Progenitor cell of endocrine pancreas (in vitro differentiated cells): Measurements from ENCODE around the gene WDR55. TPM values are rescaled to one million over a fixed set of nuclear protein-coding genes. Genes with fewer than 3 reads are reported as not detected.

Source experiments
- DNase-seq: peaks from one replicate; pipeline ENCODE4 v3.0.0; 2021; ENCODE audit warnings: low spot score; ENCODE audit not compliant: unreplicated experiment
- H3K27ac Mint-ChIP-seq: 2 replicates; pipeline ENCODE4 v1.8.0; 2021; ENCODE audit warnings: mild to moderate bottlenecking, moderate library complexity, mixed read lengths
- H3K27me3 Mint-ChIP-seq: 2 replicates; pipeline ENCODE4 v1.8.0; 2021; ENCODE audit warnings: mixed read lengths
- H3K36me3 Mint-ChIP-seq: 2 replicates; pipeline ENCODE4 v1.8.0; 2022; ENCODE audit warnings: mixed read lengths; ENCODE audit not compliant: insufficient read depth
- H3K4me1 Mint-ChIP-seq: 2 replicates; pipeline ENCODE4 v1.8.0; 2021; ENCODE audit warnings: low read depth, mixed read lengths
- H3K4me3 Mint-ChIP-seq: 2 replicates; pipeline ENCODE4 v1.8.0; 2021; ENCODE audit warnings: low read depth, mild to moderate bottlenecking, moderate library complexity, mixed read lengths
- H3K9me3 Mint-ChIP-seq: 2 replicates; pipeline ENCODE4 v1.8.0; 2021; ENCODE audit warnings: low read depth, mixed read lengths
- CTCF ChIP-seq: fragments of 200-600 bp; sonication (generic); IDR thresholded peaks from one replicate; pipeline ENCODE4 v1.5.0; 2021; ENCODE audit warnings: antibody characterized with exemption, mild to moderate bottlenecking; ENCODE audit not compliant: unreplicated experiment
- total RNA-seq: library from RNA; stranded (reverse); gene quantifications from 2 replicates; pipeline ENCODE4 v1.2.1, GENCODE V29; 2021

Gene WDR55
- total RNA-seq, 1 donor from 2014 or later, result 26.0 TPM

GRCh38 chr5:140674211-140674610 lies 9.5 kb downstream of the WDR55 start:
- no peak for TF ChIP-seq CTCF
- Mint-ChIP-seq H3K36me3 (peaks cover 22% of the 10 kb centered on the region), H3K9me3 (no peaks in the 10 kb centered on the region), H3K4me1 (no peaks in the 10 kb centered on the region), H3K4me3 (no peak overlapping the region), H3K27me3 (no peaks in the 10 kb centered on the region), H3K27ac (no peak overlapping the region)
- no peak for DNase-seq

GRCh38 chr5:140674629-140675028 lies 9.9 kb downstream of the WDR55 start:
- no peak for TF ChIP-seq CTCF
- Mint-ChIP-seq H3K27ac (no peak overlapping the region), H3K4me3 (no peak overlapping the region), H3K27me3 (no peaks in the 10 kb centered on the region), H3K9me3 (no peaks in the 10 kb centered on the region), H3K36me3 (peaks cover 22% of the 10 kb centered on the region), H3K4me1 (no peaks in the 10 kb centered on the region)
- DNase-seq, result no peak

- Mint-ChIP-seq H3K4me1 (no peaks in the 10 kb centered on the region), H3K27me3 (no peaks in the 10 kb centered on the region), H3K27ac (no peak overlapping the region), H3K36me3 (peaks cover 23% of the 10 kb centered on the region), H3K9me3 (no peaks in the 10 kb centered on the region), H3K4me3 (no peak overlapping the region)
- DNase-seq, result no peak
- no peak for TF ChIP-seq CTCF
Observed at GRCh38 chr5:140677947-140678346, 13.2 kb downstream of the WDR55 start.

- H3K27ac Mint-ChIP-seq, result no peak overlapping the region
- no peak overlapping the region for H3K4me3 Mint-ChIP-seq
- DNase-seq, result no peak
- H3K36me3 Mint-ChIP-seq, result peaks cover 23% of the 10 kb centered on the region
- no peaks in the 10 kb centered on the region for H3K9me3 Mint-ChIP-seq
- no peaks in the 10 kb centered on the region for H3K4me1 Mint-ChIP-seq
- H3K27me3 Mint-ChIP-seq, result no peaks in the 10 kb centered on the region
- TF ChIP-seq CTCF, result no peak
Observed at GRCh38 chr5:140678993-140679392, 14.3 kb downstream of the WDR55 start.

- Mint-ChIP-seq H3K9me3 (no peaks in the 10 kb centered on the region), H3K4me3 (peak overlapping the region; percentile 97), H3K36me3 (peaks cover 13% of the 10 kb centered on the region), H3K27me3 (no peaks in the 10 kb centered on the region), H3K4me1 (peaks cover 21% of the 10 kb centered on the region), H3K27ac (peak overlapping the region; percentile 94)
- TF ChIP-seq CTCF, result no peak
- DNase-seq, result no peak
Observed at GRCh38 chr5:140690376-140690932, 25.8 kb downstream of the WDR55 start.
